SH-SY5Y (cell line): Measurements from ENCODE around the gene FAM221A.

Experiments
- GATA2 ChIP-seq: IDR thresholded peaks from 2 replicates; pipeline ENCODE4 v1.6.1; 2011; ENCODE audit warnings: mild to moderate bottlenecking, low read depth, low read length
- GATA3 ChIP-seq: IDR thresholded peaks from 2 replicates; pipeline ENCODE4 v1.6.1; 2011; ENCODE audit warnings: low read depth, mild to moderate bottlenecking, low read length, moderate library complexity

GRCh38 chr7:23696916-23697441 lies 17.0 kb downstream of the FAM221A start:
- TF ChIP-seq GATA3: no peak
- no peak for TF ChIP-seq GATA2
